Lung microvascular endothelial cell (primary cell): ENCODE data around the gene MATCAP1. TPM values are rescaled to one million over a fixed set of nuclear protein-coding genes. Genes with fewer than 3 reads are reported as not detected.

Experiments
- DNase-seq, 2 donors: peaks; one replicate each; pipeline versions ENCODE4 v3.0.0 to v3.0.0-alpha.2; 2010; ENCODE audit warnings: low read depth in 2 of 2
- total RNA-seq: library from RNA; depleted of rRNA; stranded (reverse); fragments of >200 nt; gene quantifications from 2 replicates; pipeline ENCODE4 v1.2.1, GENCODE V29; 2014

MATCAP1 gene
- total RNA-seq, 1 donor from 2014 or later = 10.1 TPM

- DNase-seq = no peak
These were observed 7.7 kb upstream of the MATCAP1 start for GRCh38 chr16:67191411-67191994.

DNA sequence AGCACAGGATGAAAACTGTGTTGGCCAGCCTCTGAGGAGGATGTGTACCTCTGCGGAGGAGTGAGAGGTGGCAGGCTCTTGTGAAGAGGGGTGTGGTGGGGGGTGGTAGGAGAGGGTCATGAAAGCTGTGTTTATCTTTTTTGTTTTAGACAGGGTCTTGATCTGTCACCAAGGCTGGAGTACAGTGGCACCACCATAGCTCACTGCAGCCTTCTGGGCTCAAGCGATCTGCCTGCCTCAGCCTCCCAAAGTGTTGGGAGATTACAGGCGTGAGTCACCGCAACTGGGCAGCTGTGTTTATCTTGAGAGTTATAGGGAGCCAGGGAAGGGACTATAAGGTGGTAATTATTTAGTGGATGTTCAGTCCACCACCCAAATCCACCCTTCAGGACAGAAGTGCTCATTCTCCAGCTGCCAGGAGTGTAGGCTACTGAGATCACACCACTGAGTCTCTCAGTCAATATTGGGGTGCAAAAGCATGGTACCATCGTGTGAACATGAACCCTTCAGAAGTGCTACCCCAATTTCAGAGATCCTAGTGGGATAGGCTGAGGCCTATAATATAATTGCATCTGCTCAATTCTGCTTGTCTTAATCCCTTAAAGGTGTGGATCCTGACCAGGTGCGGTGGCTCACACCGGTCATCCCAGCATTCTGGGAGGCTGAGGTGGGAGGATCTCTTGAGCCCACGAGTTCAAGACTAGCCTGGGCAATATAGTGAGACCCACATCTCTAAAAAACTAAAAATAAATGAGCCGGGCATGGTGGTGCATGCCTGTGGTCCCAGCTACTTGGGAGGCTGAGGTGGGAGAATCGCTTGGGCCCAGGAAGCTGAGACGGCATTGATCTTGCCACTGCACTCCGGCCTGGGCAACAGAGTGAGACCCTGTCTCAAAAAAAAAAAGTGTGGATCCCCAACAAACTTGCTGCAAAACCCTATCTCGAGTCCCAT lies 7.0 kb upstream of the MATCAP1 start:
- peak in 1 of 2 donors; percentile 55 for DNase-seq

DNA sequence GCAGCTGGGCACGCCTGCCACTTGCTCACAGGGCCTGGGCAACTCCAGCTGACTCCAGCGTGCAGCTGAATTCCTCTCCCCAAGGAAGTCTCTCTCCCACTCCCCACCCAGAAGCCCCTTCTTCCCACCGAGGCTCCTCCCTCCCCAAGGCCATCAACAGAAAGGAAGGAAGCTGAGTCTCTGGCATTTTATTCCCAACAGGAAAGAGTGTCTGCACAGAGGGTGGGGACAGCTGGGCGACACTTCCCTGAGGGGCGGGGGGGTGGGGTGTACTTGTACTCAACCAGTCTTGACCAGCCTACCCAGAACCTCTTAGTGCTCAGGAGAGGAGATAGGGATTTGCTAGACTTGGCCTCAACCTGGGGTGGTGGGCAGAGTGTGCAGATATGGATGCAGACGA lies 6.3 kb upstream of the MATCAP1 start, which contains the start of gene EXOC3L1:
TSS of gene EXOC3L1 (minus strand) at position 96 of the 400 bp plus-strand sequence. CDS start 460 bp downstream, outside the sequence.
- no peak for DNase-seq

- DNase-seq = no peak
These were observed 5.0 kb upstream of the MATCAP1 start for GRCh38 chr16:67188798-67189197.

GRCh38 chr16:67188323-67188722 lies 4.6 kb upstream of the MATCAP1 start:
- DNase-seq = no peak

- no peak for DNase-seq
These were observed 3.6 kb upstream of the MATCAP1 start for GRCh38 chr16:67187175-67187890.

DNA sequence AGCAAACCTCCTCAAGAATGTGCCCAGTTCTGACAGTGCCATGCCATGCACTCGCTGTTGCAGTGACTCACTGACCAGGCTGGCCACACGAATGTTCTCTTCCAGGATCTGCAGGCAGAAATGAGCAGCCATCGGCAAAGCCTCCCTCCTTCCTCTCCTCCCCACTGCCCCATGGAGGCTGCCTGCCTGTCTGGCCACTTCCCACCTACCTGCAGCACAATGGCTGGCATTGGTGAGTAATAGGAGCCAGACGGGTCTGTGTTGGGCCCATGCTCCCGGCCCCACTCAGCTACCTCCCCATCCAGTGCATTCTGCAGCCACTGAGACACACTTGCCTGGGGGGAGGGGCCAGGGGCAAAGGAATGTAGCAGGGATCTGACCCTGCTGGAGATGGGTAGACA lies 2.8 kb upstream of the MATCAP1 start:
- no peak for DNase-seq

GRCh38 chr16:67185651-67186134 lies 1.9 kb upstream of the MATCAP1 start:
- DNase-seq = no peak

- peak; percentile 89 to 93 for DNase-seq
These were observed 1.4 kb upstream of the MATCAP1 start for GRCh38 chr16:67184995-67185650.

- DNase-seq = no peak
These were observed 761 bp upstream of the MATCAP1 start for GRCh38 chr16:67184453-67184994.

GRCh38 chr16:67183284-67183626 lies 508 bp downstream of the MATCAP1 start:
- DNase-seq = no peak

- DNase-seq = no peak
These were observed 1.5 kb downstream of the MATCAP1 start for GRCh38 chr16:67182288-67182687.

DNA sequence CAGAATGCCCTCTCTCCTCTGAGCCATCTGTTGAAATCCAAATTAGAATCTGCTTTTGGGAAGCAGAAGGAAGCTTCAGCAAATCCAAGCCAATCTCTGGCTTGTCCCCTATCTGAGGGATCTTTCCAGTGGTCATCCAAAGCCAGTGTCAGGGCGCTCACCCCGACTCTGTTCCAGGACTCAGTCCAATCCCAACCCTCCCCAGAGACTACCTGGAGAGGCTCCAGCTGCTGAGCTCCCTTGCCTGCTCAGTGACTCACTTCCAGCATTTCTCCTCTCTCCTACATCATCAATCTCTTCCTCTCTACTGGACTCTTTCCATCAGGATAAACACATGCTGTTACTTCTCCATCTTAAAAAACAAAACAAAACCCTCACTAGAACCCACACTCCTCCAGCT lies 2.4 kb downstream of the MATCAP1 start:
- peak; percentile 46 to 71 for DNase-seq

DNA sequence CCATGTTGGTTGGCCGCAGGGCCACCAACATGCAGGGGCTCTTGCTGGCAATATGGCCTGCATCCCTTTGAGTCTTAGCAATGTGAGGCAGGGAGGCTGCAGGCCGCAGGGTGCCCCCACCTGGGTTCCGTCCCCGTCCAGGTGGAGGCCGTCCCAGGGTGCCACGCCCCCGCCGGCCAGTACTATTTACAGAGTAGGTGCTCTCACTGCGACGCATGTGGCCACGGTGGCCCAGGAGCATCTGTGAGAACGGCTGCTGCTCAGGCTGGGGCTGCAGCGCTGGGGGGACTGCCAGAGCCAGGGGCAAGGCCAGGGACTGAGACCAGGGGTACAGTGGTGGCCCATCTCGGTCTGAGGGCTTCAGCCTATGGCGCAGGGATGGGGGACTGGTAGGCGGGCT lies 3.6 kb downstream of the MATCAP1 start:
- no peak for DNase-seq

DNA sequence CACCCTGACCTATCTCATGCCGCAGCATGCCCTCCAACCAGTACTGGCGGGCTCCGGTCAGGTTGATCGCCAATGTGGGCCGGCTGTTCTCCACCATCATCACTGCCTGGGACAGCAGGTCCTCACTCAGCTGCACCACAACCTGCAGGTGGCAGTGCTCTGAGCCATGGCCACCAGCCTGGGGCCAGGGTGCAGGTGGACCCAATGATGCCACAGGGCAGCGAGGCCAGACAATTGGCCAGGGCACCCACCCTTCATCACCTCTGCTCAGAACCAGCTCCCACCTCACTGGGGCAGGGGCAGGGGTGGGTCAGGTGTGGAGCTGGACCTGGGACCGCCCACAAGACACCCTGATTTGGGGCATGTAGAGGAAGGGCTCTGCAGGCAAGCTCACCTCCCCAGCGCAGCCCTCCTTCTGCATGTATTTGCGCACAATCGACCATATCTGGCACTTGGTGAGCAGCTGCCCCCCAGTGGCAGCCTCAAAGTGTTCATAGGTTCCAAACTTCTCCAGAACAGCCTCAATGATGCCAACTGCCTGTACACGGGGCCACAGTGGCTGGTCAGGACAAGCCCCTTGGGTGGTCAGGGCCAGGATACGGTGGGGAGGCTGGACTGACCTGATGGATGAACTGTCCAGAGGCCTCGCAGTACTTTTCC lies 4.2 kb downstream of the MATCAP1 start:
- DNase-seq = no peak

DNA sequence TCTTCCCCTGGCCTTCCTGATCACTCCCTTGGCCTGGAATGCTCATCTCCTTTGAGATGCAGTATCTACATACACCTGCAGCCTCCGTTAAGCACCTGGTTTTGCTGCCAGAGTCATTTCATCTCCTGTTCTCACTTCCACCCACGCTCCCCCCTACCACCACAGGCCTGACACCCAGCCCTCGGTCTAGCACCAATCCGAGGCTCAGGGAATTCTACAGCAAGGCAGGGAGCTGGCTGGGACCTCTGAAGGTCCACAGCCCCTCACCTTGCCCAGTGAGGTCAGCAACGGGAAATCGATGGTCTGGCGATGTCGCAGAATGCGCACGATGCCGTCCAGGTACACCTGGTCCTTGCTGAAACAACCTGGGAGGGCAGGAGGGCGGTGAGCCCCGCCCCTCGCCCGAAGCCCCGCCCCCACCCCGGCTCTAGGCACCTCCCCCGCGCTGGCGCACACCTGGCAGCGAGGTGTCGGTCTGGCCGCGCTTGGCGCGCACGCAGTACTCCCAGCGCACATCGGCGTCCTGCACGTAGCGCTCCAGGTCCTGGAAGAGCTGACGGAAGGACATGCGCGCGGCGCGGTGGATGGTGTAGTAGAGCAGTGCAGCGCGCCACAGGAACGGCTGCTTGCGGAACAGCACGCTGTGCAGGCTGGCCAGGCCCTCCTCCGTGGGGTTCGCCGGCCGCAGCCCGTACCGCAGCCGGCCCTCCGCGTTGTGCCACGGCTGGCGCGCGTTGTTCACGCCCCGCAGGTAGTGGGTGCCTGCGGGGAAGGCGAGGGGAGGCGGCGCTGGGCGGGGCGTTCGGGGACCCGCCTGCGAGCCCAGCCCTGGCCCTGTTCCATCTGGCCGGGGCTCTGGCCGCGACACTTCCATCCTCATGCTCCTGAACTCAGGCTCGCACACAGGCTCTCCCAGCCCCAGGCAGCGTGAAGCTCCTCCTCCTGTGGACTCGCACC lies 5.7 kb downstream of the MATCAP1 start:
- DNase-seq = peak; percentile 62 to 76

DNA sequence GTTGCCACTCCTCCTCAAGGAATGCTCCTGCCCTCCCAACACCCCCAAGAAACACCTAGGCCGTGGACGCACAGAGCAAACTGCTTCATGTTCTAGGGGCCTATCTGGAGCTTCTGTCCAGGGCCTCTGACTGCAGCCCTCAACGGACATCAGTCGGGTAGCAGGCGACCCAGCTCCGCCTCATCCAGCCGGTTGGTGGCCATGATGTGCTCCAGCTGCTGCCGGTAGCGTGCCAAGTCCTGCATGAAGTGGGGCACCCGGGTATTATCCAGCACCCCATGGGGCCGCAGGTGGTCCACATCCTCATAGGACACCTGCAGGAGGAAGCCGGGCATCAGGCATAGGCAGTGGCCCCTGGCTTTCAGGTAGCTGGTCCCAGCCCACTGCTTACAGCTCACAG lies 7.1 kb downstream of the MATCAP1 start:
- no peak for DNase-seq

GRCh38 chr16:67174706-67175231 lies 9.0 kb downstream of the MATCAP1 start:
- DNase-seq = no peak
